Vagina (tissue), 2 donors: Measurements from ENCODE around the gene LYPD4.

ENCODE experiments used
- POLR2A ChIP-seq, 2 donors: fragments of 450-650 bp; IDR thresholded peaks; one replicate each; pipeline ENCODE4 v1.6.1; 2017; ENCODE audit warnings: antibody characterized with exemption in 2 of 2, mild to moderate bottlenecking in 2 of 2, moderate library complexity in 2 of 2
- POLR2AphosphoS5 ChIP-seq, 2 donors: sonication (generic); formaldehyde crosslinking; IDR thresholded peaks; one replicate each; pipeline ENCODE4 v1.9.0; 2017; ENCODE audit warnings: antibody characterized with exemption in 2 of 2, mild to moderate bottlenecking in 2 of 2, low read depth in 1 of 2; ENCODE audit not compliant: insufficient read depth in 1 of 2
- TF ChIP-seq, protein P1 (sequence below), 3 experiments: fragments of 450-650 bp in 2 of 3; fragments of 200-600 bp in 1 of 3; sonication (generic) in 1 of 3; IDR thresholded peaks; one replicate each; pipeline ENCODE4 v1.5.1; 2017 to 2019; ENCODE audit warnings: antibody characterized with exemption in 3 of 3, mild to moderate bottlenecking in 2 of 3, moderate library complexity in 2 of 3

DNA sequence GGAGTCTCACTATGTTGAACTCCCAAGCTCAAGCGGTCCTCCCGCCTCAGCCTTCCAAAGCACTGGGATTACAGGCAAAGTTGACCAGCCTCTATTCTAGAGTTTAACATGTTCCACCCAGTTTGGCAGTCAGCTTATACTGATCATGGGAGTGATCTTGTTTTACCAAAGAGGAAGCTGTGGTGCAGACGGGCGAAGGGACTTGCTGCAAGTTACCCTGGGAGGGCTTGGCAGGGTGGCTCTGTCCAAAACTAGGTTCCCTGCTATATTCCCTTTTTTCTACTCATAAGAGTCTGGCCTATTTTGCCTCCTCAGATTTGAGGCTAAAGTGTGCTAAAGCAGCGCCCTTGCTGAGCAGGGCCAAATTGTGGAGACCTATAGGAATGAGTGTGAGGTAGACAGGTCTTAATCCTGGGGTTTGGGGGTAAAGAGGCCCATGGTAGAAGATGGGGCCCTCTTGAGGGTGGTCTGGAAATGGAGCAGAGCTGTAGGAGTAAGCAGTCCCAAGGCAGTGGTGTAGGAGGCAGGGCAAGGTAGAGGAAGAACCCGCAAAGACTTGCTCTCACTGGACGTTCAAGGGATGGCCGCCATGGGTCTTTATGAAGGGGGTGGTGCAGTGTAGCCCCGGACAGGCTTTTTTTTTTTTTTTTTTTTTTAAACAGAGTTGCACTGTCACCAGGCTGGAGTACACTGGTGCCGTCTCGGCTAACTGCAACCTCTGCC, 18.9 kb upstream of the LYPD4 start:
- TF ChIP-seq, protein P1, sequence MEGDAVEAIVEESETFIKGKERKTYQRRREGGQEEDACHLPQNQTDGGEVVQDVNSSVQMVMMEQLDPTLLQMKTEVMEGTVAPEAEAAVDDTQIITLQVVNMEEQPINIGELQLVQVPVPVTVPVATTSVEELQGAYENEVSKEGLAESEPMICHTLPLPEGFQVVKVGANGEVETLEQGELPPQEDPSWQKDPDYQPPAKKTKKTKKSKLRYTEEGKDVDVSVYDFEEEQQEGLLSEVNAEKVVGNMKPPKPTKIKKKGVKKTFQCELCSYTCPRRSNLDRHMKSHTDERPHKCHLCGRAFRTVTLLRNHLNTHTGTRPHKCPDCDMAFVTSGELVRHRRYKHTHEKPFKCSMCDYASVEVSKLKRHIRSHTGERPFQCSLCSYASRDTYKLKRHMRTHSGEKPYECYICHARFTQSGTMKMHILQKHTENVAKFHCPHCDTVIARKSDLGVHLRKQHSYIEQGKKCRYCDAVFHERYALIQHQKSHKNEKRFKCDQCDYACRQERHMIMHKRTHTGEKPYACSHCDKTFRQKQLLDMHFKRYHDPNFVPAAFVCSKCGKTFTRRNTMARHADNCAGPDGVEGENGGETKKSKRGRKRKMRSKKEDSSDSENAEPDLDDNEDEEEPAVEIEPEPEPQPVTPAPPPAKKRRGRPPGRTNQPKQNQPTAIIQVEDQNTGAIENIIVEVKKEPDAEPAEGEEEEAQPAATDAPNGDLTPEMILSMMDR (IDR thresholded peaks at IDR 0.05): no peak
- no peak for TF ChIP-seq POLR2AphosphoS5 (IDR thresholded peaks at IDR 0.05; ENCODE audit: insufficient read depth in 1 of 2, low read depth in 1 of 2)
- TF ChIP-seq POLR2A (IDR thresholded peaks at IDR 0.05): no peak
